HCT116 (cell line): ENCODE measurements around the gene HPS5.

Experiments used
- POLR2AphosphoS5 ChIP-seq: IDR thresholded peaks from 2 replicates; pipeline ENCODE4 v1.6.1; 2011; ENCODE audit warnings: mild to moderate bottlenecking, low read depth, low read length, moderate library complexity
- SIN3A ChIP-seq: IDR thresholded peaks from 2 replicates; pipeline ENCODE4 v1.6.1; 2012; ENCODE audit warnings: low read depth
- SRF ChIP-seq: IDR thresholded peaks from 2 replicates; pipeline ENCODE4 v1.6.1; 2012; ENCODE audit warnings: low read depth
- TF ChIP-seq, protein P1 (sequence below), 3 experiments: fragments of 200-600 bp in 1 of 3; sonication (generic) in 1 of 3; IDR thresholded peaks in 2 of 3; conservative IDR thresholded peaks in 1 of 3; 2 replicates each; pipeline ENCODE4 v1.5.1; 2012 to 2017; ENCODE audit warnings: low read depth in 2 of 3, low read length in 2 of 3, antibody characterized with exemption in 1 of 3, borderline replicate concordance in 1 of 3, control low read depth in 1 of 3, mild to moderate bottlenecking in 1 of 3, mixed read lengths in 1 of 3, mixed run types in 1 of 3, moderate library complexity in 1 of 3; ENCODE audit not compliant: insufficient read depth in 1 of 3
- TF ChIP-seq, protein P2 (sequence below): IDR thresholded peaks from 2 replicates; pipeline ENCODE4 v1.6.1; 2012

DNA sequence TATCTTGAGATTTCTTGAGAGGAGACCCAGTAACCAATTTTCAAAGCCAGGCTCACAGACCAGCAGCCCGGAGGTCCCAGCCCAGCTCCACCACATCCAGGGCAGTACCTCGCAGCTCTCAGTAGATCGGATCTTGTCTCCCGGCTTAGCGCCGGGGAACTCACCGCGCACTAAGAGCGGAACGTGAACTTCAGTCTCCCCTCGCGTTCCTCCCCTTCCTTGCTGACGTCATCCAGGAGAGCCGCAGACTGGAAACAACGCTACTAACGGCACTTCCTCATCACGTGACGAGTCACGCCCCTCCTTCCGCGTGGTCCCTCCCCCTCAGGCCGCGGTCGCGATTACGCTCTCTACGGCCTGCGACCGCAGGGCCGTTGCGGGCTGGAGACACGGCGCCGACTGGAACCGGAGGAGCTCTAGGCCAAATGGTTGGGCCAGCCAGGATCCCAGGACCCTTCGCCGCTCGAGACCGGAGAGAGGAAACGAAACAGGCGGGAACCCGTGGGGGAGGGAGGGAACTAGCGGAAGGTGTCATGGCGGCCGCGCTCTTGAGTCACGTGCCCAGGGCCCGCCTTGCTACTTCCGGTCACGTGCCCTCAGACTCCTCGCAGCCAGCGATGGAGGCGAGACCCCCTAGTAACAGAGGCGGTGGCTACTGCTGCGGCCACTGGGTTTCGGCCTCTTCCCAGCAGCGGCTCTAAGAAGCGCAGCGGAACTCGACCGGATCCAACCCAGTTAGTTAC, at the start of gene HPS5, which contains the start of gene GTF2H1:
- TF ChIP-seq, protein P1, sequence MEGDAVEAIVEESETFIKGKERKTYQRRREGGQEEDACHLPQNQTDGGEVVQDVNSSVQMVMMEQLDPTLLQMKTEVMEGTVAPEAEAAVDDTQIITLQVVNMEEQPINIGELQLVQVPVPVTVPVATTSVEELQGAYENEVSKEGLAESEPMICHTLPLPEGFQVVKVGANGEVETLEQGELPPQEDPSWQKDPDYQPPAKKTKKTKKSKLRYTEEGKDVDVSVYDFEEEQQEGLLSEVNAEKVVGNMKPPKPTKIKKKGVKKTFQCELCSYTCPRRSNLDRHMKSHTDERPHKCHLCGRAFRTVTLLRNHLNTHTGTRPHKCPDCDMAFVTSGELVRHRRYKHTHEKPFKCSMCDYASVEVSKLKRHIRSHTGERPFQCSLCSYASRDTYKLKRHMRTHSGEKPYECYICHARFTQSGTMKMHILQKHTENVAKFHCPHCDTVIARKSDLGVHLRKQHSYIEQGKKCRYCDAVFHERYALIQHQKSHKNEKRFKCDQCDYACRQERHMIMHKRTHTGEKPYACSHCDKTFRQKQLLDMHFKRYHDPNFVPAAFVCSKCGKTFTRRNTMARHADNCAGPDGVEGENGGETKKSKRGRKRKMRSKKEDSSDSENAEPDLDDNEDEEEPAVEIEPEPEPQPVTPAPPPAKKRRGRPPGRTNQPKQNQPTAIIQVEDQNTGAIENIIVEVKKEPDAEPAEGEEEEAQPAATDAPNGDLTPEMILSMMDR (IDR thresholded peaks at IDR 0.05 in 2 of 3, conservative IDR thresholded peaks at IDR 0.05 in 1 of 3; ENCODE audit: borderline replicate concordance in 1 of 3, insufficient read depth in 1 of 3, low read depth in 2 of 3, low read length in 2 of 3) = no peak
- TF ChIP-seq SRF = peak; percentile 89
- TF ChIP-seq POLR2AphosphoS5 = peak; percentile 98
- TF ChIP-seq, protein P2, sequence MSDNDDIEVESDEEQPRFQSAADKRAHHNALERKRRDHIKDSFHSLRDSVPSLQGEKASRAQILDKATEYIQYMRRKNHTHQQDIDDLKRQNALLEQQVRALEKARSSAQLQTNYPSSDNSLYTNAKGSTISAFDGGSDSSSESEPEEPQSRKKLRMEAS = peak; percentile 98
- TF ChIP-seq SIN3A = peak; percentile 96
